ENCODE data around the gene BEND7.
"Not testable (repeated sequence)": the region's sequence is repeated elsewhere in the genome, so short reads cannot be mapped to it uniquely, and the experiment has no call there.

The BEND7 gene

GRCh38 chr10:13483951-13484350, 44.9 kb downstream of the BEND7 start:
- DNase-seq (ENCODE audit: low read depth in 3 of 3, low spot score in 1 of 3): no peak

- no peak for DNase-seq (ENCODE audit: low read depth in 3 of 3, low spot score in 1 of 3)
These were observed 45.7 kb downstream of the BEND7 start for GRCh38 chr10:13483073-13483472.

- DNase-seq (ENCODE audit: low read depth in 3 of 3, low spot score in 1 of 3): no peak
These were observed 47.1 kb downstream of the BEND7 start for GRCh38 chr10:13481690-13482089.

- DNase-seq (ENCODE audit: low read depth in 3 of 3, low spot score in 1 of 3): no peak
These were observed 53.7 kb downstream of the BEND7 start for GRCh38 chr10:13475124-13475523.

GRCh38 chr10:13473986-13474385, 54.8 kb downstream of the BEND7 start:
- DNase-seq (ENCODE audit: low read depth in 3 of 3, low spot score in 1 of 3): no peak

GRCh38 chr10:13472359-13472758, 56.5 kb downstream of the BEND7 start:
- no peak for DNase-seq (ENCODE audit: low read depth in 3 of 3, low spot score in 1 of 3)

DNA sequence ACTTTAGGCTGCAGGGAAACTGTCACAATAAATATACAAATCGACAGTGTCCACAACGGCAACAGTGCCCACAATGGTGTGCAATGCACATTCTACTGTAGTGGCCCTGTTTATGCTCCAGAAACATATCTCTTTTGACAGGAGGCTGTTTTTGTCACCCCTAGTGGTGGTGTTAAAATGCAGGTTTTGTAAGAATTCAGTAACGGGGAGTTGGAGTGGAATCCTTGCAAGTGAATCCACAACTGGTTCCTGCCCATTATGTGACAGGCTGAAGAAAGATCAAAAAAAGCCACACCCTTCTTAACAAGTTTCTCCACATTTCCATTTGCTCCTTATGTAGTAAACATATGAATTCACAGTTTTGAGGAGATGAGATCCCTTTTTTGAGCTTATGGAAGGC, 58.5 kb downstream of the BEND7 start:
- no peak for DNase-seq (ENCODE audit: low read depth in 3 of 3, low spot score in 1 of 3)

- DNase-seq (ENCODE audit: low read depth in 3 of 3, low spot score in 1 of 3): no peak
These were observed 66.3 kb downstream of the BEND7 start for GRCh38 chr10:13462551-13462950.

- DNase-seq (ENCODE audit: low read depth in 3 of 3, low spot score in 1 of 3): no peak
These were observed 70.2 kb downstream of the BEND7 start for GRCh38 chr10:13458687-13459012.

GRCh38 chr10:13457958-13458686, 70.7 kb downstream of the BEND7 start:
- no peak for DNase-seq (ENCODE audit: low read depth in 3 of 3, low spot score in 1 of 3)

DNA sequence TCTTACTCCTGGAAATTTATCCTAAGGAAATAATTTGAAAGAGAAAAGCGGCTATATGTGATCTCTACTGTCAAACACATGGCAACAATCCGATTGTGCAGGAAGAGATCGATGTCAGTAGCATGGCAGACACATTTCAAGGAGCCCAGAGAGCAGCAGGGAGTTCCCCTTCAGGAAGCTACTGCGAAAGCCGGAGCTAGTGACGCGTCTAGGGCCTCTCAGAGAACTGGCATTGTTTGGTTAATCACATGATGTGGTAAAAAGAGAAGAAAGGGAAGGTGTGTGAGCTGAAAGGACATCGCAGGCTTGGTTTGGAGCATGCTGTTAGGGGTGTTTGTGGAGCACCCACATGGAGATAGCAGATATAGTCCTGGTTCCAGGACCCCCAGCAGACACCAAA, 74.9 kb downstream of the BEND7 start:
- DNase-seq (ENCODE audit: low read depth in 3 of 3, low spot score in 1 of 3): no peak

DNA sequence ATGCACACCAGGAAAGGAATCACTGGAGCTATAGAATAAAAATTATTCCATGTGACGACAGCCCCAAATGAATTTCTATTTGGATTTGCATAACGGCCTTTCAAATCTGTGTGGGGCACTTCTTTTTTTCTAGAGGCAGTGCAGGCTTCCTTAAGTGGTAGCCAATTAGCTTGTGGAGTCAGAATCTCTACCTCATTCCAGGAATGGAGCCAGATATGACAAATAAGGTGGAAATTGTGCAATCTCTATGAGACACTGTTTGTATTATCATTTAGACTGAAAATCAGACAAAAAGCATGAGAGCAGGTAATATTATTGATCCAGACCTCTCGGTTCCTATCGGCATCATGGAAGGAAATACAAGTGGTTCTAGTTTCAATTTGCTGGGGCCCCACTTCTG, 78.7 kb downstream of the BEND7 start:
- DNase-seq (ENCODE audit: low read depth in 3 of 3, low spot score in 1 of 3): no peak

- no peak for DNase-seq (ENCODE audit: low read depth in 3 of 3, low spot score in 1 of 3)
These were observed 79.5 kb downstream of the BEND7 start for GRCh38 chr10:13449296-13449695.

DNA sequence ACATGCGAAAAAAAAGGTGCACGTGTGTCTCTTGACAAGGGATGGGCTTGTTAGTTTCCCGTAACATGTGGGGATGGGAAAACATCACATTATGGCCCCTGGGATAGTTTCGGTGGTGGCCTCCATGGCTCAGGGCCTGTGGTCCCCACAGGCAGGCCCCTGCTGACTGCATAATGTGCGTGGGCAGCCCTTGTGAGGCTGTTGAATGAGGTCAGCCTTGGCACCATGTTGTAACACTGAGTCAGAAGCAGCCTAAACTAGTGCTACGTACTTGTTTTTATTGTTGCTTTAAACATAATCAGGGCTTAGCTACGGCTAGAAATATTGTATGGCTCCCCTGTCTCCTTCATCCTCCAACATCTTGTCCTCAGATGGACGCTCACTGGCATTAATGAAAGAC, 80.6 kb downstream of the BEND7 start:
- no peak for DNase-seq (ENCODE audit: low read depth in 3 of 3, low spot score in 1 of 3)

- DNase-seq (ENCODE audit: low read depth in 3 of 3, low spot score in 1 of 3): no peak
These were observed 83.0 kb downstream of the BEND7 start for GRCh38 chr10:13445656-13446400.

GRCh38 chr10:13441476-13441875, 87.3 kb downstream of the BEND7 start:
- DNase-seq (ENCODE audit: low read depth in 3 of 3, low spot score in 1 of 3): no peak

- peak in 2 of 3 donors; percentile 30 to 53 for DNase-seq (ENCODE audit: low read depth in 3 of 3, low spot score in 1 of 3)
These were observed 88.4 kb downstream of the BEND7 start for GRCh38 chr10:13440185-13441061.

DNA sequence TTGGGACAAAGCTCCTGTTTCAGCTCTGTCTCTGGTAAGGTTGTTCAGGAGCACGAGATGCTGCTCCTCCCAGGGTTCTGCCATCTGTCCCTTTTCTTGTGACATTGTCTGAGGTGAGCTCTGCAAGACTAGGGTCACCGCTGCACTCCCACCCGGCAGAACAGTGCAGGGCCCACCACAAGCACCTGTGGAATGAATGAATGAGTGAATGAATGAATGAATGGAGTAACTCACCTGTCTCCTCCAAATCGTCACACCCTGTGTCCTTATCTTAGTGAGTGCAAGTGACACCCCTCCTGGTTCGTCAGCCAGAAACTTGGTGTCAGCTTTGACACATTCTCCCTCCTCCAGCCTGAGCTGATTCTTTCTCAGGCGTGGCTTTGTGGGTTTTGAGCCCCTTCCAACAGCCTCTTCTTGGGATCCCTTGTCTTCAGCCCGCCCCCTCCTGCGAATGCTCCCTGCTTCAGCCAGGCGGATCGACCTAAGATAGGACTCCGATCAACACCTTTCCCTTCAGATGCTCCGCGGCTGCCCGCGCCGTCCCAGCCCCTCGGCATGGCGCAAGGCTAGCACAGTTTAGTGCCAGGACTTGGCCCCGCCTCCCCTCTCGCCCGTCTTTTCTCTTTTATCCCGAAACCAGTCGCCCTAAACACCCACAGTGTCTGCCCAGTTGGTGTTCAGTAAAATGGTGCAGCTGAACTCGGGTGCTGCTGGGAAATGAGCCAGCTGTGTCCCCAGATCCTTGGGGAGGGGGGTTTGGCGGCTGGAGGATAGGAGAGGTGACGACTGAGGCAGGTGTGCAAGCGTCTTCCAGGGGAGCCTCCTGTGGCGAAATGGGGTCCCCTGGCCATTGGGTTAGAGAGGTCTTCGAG, 89.3 kb downstream of the BEND7 start:
- DNase-seq (ENCODE audit: low read depth in 3 of 3, low spot score in 1 of 3): peak in 1 of 3 donors; percentile 4

- DNase-seq (ENCODE audit: low read depth in 3 of 3, low spot score in 1 of 3): no peak
These were observed 91.7 kb downstream of the BEND7 start for GRCh38 chr10:13437026-13437555.

DNA sequence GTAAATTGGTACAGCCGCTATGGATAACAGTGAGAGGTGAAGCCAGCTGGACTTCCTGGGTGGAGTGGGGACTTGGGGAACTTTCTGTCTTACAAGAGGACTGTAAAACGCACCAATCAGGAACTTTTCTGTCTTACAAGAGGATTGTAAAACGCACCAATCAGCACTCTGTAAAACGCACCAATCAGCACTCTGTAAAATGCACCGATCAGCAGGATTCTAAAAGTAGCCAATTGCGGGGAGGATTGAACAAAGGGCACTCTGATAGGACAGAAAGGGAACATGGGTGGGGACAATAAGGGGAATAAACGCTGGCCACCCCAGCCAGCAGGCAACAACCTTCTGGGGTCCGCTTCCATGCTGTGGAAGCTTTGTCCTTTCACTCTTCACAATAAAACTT, 100.9 kb downstream of the BEND7 start:
- DNase-seq (ENCODE audit: low read depth in 3 of 3, low spot score in 1 of 3): not testable (repeated sequence)

GRCh38 chr10:13425397-13425796, 103.4 kb downstream of the BEND7 start:
- no peak for DNase-seq (ENCODE audit: low read depth in 3 of 3, low spot score in 1 of 3)
